SHP77 (cell line): Measurements from ENCODE around the gene UNC13C.
"Not testable (repeated sequence)": the region's sequence is repeated elsewhere in the genome, so short reads cannot be mapped to it uniquely, and the experiment has no call there.

Experiments
- DNase-seq, 2 experiments: peaks; one replicate each; lab custom pipeline; 2025; lab: John Stamatoyannopoulos, UW

UNC13C gene

DNA sequence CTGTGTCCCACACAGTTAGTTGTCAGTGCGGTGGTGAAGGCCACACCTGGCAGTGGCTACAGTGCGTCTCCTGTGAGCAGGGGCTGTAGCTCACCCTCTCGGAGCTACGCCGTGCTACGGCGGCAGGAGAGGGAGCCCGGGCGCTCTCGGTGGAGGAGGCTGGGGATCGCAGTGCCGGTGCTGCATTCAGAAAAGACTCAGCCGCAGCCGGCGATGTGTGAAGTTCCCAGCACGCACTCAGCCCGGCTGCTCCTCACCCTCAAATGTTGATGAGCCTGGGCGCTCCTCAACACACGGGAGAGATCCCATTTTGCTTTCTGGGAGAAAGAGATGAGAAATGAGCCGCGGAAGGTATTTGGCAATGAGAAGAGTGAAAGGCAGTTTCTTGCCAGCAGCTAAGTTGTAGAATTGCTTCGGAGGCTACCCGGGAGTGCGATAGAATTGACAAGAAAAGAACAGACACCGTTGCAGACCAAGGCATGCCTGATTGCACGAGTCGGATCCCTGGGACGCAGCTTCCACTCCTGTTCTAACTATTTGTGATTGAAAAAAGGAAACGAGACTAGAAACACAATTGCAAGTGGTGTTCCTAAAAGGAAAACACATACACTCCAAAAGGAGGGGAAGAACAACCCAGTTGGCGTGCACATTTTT, at the start of gene UNC13C:
TSS of gene UNC13C (plus strand) at position 189 of the 654 bp plus-strand sequence. CDS start 34,463 bp downstream, outside the sequence.
- no peak for DNase-seq

DNA sequence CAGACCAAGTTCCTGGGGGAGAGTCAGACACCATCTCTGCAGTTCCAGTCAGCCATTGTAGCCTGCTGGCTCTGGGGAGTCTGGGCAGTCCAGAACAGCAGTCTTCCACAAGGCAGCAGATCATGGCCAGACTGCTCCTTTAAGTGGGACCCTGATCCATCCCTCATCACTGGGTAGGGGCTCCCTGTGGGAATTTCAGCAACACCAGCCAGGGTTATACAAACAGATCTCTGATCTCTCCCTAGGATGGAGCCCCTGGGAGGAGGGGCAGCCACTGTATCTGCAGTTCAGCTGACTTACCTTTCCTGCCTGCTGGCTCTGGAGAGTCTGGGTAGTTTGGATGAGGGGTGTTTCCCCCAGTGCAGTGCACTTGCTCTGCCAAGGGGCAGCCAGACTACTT, 42.1 kb upstream of the UNC13C start:
- no peak for DNase-seq

DNA sequence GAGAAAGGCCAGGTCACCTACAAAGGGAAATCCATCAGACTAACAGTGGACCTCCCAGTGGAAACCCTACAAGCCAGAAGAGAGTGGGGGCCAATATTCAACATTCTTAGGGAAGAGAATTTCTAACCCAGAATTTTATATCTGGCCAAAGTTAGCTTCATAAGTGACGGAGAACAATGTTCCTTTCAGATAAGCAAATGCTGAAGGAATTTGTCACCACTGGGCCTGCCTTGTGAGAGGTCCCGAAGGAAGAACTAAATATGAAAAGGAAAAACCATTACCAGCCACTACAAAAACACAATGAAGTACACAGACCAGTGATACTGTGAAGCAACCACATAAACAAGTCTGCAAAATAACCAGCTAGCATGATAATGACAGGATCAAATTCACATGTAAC, 40.6 kb upstream of the UNC13C start:
- not testable (repeated sequence) for DNase-seq

DNA sequence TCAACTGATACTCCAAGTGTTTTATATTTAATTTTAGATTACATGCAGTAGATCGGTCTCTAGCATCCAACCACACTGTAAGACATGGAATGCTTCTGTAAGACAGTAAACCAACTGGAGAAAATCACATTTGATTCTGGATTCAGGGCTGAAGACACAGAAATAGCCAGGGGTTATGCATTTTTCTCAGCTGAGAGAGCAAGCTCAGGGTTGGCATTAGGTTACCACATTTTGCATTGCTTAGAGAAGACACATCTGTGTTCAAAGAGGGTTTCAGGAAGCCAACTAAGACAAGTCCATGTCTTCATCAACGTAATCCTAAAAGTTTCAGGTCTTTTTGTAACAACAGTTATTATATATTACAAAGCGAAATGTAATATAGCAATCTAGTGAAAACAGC, 27.7 kb upstream of the UNC13C start:
- DNase-seq: no peak

DNA sequence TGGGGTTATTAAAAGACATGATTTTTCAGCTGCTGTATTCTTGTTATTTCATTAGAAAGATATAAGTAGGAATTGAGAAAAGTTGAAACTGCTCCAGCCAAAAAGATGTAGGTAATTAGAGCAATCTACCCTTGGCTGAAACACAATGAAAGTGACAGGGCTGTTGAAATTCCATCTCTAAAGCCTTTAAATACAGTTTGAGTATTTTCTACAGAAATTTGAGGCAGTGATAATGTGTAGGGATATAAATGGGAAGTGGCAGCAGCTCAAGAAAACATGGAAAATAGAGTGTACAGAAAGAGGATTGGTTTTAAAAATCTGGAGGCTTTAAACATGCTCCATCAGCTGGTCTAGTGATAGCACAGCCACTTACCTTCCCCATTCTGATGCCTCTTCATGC, 22.8 kb upstream of the UNC13C start:
- DNase-seq: no peak

DNA sequence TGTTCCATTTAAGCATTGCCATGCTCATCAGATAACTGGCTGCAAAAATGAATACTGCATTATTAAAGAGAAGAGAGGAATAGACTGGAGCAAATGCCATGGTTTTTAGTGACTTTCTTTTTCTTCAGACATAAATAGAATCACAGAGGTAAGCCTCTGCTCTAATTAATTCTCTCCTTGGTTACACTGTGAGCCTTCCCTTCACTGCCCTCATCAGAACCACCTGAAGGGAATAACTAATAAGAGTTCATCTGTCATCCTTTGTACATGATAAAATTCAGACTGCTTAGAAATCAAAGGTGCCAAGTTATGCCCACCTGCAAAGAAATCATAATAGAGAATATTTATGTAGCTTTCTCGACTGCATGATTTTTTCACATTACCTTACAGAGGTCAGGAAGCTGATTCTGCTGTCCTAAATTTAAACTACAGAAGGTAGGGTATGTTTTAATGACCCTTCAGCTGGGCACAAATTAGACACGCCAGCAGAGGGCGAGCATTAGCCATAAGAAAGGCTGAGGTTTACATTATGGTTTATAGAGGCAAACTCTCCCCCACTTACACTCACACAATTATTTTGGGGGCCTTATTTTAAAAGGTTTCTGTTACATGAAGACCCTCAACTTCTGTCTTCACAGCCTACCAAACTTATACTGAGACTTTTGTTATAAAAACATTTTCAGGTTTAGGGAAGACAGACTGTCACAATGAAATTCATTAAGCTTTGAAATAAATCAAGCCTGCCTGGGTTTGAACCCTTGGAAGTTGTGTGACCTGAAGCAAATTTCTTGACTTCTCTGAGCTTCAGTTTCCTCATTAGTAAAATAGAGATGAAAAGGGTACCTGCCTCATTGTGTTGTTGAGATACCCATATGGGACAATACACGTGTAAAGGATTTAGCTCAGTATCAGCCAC, 15.3 kb upstream of the UNC13C start:
- peak in 1 of 2 experiments; percentile 38 for DNase-seq

DNA sequence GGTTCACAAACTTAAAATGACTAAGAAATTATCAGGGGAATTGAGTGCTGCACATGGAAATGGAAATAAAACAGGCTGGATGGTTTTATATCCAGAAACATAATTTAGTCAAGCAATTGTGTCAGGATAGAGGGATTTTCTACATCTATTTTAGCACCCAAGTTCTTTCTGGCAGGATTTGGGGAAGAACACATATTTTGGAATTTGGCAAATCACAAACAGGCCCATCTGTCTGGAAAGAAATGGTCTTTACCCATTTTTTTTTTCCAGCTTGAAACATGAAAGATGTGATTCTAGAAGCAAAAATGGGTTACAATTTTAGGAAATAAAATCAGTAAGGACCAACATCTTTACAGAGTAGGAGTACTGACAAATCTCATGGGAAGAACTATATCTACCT, 14.4 kb upstream of the UNC13C start:
- DNase-seq: no peak

DNA sequence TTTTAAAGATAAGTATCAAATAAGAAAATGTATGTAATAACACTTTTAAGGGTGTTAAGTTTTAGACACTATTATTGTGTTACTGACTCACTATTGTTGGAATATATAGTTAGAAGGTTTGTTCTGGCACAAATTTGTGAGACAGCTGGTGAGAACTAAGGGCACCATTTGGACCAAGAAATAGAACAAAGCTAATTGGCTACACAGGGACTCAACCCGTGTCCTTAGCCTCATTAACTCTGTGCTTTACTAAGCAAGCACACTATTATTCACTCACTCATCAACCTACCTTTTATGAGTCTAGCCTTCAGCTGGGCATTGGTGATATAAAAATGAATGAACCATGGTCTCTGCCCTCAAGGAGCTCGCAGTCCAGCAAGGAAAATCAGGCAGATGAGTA, 4.1 kb upstream of the UNC13C start:
- DNase-seq: no peak

DNA sequence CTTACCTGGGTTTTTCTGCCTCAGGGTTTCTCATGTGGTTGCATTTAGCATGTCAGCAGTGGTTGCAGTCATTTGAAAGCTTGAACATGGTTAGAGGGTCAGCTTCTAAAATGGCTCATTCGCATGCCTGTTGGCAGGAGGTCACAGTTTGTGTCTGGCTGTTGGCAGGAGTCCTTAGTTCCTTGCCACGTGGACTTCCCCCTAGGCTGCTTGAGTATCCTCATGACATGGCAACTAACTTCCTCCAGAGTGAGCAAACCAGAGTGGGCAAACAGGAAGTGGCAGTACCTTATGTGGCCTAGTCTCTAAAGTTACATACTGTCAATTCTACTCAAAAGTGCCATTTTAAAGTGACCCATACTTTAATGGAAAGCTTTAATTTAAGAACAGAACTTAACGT, 3.4 kb upstream of the UNC13C start:
- no peak for DNase-seq

DNA sequence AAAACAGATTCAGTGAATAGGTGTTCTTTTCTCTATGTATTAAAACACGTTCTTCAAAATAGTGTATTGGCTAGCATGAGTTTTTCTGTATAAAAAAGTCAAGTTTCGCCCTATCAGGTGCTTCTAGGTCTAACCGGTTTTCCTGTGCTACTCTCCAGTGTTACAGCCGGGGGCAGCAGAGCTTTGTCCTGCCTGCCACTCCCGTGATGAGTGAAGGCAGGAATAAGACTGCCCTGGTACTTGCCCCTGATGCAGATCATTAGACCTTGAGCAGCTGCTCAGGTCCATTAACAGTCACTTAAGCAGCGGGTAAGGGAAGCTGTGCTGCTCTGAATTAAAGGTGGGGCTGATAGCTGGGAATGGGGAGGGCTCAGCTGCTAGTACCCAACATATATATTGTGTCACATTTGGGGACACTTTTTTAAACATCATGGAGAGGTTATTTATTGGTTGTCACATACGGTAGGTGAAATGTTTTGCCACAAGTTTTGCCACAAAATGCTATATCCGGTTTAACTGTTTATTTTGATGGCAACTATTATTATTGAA, 1.3 kb upstream of the UNC13C start:
- DNase-seq: peak; percentile 36 to 44

DNA sequence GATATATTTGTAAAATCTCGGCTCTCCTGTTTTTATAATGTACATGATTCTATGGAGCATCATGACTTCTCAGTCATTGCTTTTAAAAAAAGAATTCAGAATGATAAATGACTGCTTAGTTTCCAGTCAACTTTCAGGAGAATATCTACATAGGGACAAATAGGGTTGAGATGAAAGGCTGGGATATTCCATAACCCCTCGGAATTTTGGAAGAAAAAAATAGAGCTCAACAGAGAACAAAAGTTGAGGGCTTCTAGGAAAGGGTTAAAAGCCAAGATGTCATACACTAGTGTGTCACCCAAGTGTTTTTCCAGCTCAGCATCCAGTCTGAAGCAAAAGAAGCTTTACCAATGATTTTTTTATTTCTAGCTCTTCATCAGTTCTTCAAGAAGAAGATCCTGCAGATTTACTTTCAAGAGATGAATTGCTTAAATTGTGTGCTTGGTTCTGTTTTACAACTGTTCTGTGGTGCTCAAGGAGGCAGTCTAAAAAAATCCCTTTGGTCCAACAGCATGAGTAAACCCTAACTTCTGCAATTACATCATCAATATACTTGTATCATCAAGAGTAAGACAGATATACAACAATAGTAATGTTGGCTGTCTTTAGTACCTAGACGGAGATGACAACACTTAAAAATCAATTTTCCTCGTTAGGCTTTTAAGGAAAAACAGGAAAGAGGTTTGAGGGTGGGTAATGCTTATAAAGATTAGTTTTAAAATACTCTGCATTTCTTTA, 979 bp downstream of the UNC13C start:
- no peak for DNase-seq

DNA sequence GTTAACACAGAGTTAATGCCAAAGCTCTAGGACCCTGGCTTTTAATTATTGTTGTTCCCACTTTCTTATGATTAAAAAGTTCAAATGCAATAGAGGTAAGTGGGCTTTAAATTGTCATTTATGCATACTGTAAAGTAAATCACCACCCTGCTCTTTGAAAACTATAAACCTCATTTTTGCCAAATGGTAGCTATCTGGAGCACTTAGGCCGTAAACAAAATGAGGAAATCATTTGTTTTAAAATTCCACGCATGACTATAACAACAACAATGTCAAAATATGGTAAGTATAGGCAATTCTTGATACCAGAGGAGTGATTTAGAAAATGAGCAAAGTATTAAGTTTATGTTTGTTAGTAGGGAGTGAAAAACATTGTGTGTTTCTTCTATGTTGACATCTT, 1.8 kb downstream of the UNC13C start:
- no peak for DNase-seq

DNA sequence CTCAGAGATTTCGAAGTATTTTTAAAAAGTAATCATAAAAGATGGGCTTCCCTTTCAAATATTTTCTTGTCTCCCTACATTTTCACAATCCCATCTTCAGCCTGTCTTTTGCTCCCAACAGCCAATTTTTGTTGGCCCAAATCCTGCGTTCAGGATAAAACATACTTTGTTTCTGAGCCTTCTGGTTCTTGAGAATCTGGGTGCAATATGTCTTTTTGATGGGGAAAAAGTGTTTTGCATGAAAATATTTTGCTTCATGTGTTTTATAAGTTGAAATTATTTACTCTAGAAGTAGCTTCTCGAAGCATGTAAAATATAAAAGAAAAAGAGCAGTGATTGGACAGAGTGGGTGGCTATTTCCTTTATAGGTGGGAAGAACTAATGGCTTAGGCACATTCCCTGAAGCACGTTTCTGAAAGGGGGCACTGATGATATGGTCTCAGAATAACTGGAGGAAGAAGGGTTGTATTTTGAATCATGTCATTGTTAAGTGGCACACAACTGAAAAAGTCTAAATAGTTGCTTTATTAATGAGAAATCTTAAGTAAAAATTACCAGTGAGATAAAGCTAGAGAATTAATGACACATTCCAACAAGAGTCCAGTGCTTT, 3.9 kb downstream of the UNC13C start:
- DNase-seq: no peak

DNA sequence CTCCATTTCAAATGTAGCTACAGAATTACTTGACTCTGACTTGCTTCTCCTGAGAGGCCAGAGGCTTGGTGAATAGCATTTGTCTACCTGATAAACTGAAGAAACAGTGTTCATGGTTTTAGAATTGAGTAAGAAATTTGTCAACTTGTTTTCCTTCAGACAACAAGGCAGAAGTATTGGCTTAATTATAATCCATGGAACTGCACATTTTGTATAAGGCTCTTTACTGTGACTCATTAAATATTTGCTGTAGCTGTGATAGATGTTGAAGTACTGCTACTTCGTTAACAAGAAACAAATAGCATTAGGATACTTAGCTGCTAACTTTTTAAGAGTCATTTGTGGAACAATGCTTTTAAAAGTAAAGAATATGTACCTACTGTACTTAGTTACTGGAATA, 4.6 kb downstream of the UNC13C start:
- DNase-seq: no peak

DNA sequence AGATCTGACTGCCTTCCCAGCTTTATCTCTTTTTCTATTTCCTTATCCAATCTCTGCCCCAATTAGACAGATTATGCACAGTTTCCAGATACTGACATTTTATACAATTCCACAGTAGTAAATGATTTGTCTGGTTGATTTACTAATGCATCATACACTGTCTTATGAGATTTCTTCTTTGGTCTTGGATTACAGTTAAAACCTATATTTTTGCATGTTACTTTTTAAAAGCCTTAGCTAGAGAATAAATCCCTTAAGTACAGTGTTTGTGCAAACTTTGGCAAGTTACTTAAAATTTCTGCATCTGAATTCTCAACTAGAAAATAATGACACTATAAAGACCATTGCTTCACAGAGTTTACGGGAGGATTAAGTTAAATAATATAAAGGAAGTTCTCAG, 6.0 kb downstream of the UNC13C start:
- no peak for DNase-seq

DNA sequence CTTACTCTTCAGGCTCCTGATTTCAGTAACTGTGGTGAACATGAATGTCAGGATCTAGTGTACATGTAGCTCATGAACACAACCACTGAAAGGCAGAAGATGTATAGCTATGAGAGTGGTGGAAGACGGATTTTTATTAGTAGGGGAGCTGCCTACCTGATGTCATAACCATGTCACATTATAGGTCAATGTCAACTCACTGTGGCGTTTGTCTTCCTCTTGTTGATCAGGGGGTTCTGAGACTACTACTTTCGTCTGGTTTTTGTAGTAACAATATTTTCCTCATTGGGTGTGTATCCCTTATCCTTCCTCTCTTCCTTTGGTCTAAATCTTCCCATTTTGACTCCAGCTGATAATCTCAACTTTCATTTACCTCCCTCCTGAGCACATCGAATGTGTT, 7.3 kb downstream of the UNC13C start:
- DNase-seq: no peak

DNA sequence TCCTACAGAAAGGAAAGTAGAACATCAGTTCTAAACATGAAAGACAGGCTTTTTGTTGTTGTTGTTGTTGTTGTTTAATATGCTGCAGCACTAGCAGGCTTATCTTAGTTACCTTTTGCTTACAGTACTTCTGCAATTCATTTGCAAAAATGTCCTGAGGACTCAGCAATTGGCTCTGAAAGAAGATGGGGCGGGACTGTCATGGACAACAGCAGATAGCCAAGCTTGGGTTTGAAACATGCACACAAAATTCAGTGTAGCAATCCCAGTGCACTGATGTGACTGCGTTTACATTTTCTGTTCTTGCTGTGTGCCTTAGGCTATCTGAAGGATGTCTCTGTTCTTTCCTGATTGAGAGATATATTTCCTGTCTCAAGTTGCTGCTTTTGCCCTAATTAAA, 9.2 kb downstream of the UNC13C start:
- no peak for DNase-seq

DNA sequence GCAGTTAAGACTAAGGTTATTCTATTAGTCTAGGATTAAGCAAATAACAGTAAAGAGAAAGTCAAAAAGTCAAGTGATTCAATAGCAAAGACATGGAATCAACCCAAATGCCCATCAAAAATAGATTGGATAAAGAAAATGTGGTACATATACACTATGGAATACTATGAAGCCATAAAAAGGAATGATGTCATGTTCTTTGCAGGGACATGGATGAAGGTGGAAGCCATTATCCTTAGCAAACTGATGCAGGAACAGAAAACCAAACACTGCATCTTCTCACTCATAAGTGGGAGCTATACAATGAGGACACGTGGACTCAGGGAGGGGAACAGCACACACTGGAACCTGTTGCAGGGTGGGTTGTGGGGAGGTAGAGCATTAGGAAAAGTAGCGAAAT, 29.0 kb downstream of the UNC13C start:
- no peak for DNase-seq

DNA sequence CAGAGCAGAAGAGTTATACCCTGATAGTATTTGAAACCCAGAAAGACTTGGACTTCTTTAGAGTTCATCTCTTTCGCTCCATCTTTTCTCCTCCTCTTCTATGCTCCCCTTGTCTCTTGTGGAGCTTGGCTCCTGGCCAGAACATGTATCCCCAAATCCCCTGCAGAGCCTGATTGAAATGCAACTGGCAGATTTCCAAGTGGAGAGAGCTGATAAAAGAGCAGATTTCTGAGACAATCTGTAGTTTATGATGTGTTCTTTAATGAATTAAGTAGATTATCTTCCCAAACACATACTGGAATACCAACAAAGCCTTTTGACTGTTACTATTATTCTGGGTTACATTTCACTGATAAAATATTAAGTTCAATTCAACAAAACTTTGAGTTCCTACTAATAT, 33.4 kb downstream of the UNC13C start:
- DNase-seq: no peak

DNA sequence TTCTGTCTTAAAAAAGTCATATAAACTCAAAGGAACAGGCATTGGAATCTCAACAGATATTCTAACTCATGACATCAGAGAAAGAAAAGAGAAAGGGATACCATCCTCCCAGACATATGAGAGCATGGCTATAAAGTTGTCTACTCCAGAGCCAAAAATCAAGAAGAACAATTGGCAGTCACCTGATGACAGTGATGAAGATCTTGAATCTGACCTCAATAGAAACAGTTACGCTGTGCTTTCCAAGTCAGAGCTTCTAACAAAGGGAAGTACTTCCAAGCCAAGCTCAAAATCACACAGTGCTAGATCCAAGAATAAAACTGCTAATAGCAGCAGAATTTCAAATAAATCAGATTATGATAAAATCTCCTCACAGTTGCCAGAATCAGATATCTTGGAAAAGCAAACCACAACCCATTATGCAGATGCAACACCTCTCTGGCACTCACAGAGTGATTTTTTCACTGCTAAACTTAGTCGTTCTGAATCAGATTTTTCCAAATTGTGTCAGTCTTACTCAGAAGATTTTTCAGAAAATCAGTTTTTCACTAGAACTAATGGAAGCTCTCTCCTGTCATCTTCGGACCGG, 35.9 kb downstream of the UNC13C start:
- DNase-seq: no peak

DNA sequence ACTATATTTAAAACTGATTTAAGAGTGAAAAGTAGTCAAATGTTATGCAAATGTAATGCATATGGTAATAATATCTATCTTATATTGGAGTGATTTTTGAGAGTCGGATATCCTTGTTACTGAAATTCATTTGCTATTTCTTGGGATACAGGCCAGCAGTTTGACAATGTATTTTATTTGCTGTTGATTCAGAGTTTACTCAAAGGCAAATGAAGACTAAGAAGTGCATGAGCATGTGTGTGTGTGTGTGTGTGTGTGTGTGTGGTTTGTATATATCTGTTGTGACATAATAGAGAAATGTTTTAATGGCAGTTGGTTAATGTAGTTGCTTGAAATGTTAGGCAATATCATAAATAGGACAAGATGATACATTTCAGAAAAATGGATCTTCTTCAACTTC, 39.0 kb downstream of the UNC13C start:
- no peak for DNase-seq

DNA sequence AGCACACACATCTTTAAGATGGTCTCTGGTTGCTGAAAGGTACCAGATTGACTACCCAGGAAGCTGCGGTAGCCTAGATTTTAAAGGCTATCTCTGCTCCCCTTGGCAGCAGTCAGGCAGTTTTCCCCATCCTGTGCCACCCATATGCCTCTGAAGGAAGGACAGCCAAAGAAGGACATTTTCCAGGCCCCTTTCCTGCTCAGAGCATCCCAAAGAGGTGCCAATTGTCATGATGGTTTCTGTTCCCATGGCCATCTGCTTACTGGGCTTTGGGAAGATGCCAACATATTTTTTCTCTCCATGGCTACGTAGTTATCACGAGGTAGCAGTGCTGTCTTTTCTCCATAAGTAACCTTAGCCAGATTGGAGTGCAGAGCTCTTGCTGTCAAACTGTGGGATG, 39.7 kb downstream of the UNC13C start:
- no peak for DNase-seq
